GM10248 (cell line): ENCODE results near the gene TARBP1.

Experiments
- CTCF ChIA-PET: fragments of 300-600 bp; sonication (Branson Sonifier 250); formaldehyde crosslinking; extraction: SDS; loops from one replicate; lab custom pipeline; 2021; ENCODE audit warnings: antibody characterized with exemption; lab: Yijun Ruan, JAX
- POLR2A ChIA-PET: fragments of 350-650 bp; sonication (Branson Sonifier 250); formaldehyde crosslinking; extraction: SDS; loops from one replicate; lab custom pipeline; 2020; ENCODE audit warnings: antibody characterized with exemption; lab: Yijun Ruan, JAX
- DNase-seq: peaks from one replicate; pipeline ENCODE4 v3.0.0; 2012; ENCODE audit errors: extremely low spot score
- TF ChIP-seq, protein P1 (sequence below): IDR thresholded peaks from 2 replicates; pipeline ENCODE4 v1.5.1; 2012; ENCODE audit warnings: mild to moderate bottlenecking, low read depth; ENCODE audit errors: extremely low read depth, missing control alignments, control extremely low read depth

TARBP1 gene

DNA sequence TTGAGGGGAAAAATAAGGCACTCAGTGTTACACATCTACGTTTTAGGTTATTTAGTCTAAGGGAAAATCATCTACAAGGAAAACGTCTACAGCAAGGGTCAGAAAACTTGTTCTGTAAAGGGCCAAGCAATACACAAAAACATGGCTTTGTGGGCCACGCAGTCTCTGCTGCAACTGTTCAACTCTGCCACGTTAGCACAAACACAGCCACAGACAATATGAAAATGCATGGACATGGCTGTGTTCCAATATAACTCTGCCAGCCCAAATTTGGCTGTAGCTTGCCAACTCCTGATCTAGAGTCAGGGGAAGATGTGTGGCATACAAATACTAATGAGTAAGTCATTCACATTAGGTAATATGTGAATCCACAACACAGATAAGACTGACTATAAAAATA, 65.0 kb downstream of the TARBP1 start:
- no peak for DNase-seq
- ChIA-PET POLR2A (no interaction called here), CTCF (no interaction called here)
- TF ChIP-seq, protein P1, sequence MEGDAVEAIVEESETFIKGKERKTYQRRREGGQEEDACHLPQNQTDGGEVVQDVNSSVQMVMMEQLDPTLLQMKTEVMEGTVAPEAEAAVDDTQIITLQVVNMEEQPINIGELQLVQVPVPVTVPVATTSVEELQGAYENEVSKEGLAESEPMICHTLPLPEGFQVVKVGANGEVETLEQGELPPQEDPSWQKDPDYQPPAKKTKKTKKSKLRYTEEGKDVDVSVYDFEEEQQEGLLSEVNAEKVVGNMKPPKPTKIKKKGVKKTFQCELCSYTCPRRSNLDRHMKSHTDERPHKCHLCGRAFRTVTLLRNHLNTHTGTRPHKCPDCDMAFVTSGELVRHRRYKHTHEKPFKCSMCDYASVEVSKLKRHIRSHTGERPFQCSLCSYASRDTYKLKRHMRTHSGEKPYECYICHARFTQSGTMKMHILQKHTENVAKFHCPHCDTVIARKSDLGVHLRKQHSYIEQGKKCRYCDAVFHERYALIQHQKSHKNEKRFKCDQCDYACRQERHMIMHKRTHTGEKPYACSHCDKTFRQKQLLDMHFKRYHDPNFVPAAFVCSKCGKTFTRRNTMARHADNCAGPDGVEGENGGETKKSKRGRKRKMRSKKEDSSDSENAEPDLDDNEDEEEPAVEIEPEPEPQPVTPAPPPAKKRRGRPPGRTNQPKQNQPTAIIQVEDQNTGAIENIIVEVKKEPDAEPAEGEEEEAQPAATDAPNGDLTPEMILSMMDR, result no peak

DNA sequence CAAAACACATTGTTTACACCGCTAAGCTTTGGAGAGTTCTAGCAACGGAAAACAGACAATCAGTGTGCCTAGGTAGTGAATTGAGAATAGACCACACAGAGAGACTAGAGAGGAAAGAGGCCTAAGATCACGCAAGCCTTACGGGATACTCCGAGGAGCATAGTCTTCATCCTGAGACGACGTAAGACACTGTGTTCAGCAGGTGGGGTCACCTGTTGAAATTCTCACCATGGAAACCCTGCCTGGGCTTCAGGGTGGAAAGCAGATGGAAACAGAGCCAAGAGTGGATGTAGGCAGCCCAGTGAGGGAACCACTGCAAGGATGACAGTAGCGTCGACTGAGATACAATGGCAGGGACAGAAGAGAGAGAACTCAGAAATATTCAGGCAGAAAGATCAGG, 65.5 kb downstream of the TARBP1 start:
- ChIA-PET POLR2A (no interaction called here), CTCF (no interaction called here)
- TF ChIP-seq, protein P1, result no peak
- no peak for DNase-seq

DNA sequence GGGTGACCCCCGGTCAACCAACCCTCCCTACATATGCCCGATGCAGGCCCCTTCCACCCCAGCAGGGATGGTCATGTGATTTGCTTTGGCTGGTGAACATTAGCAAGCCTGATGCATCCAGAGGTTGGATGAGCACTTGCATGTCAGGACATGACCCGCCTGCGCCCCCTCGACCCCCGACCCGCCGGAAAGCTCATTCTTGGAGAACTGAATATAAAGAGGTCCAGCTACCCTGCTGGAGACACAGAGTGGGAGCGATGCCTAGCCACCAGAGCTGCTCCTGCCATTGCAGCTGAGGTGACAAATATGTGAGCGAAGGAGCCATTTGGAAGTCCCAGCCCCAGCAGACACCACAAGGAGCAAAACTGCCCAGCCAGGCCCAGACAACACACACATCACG, 66.1 kb downstream of the TARBP1 start:
- ChIA-PET POLR2A (no interaction called here), CTCF (no interaction called here)
- TF ChIP-seq, protein P1, result no peak
- no peak for DNase-seq

DNA sequence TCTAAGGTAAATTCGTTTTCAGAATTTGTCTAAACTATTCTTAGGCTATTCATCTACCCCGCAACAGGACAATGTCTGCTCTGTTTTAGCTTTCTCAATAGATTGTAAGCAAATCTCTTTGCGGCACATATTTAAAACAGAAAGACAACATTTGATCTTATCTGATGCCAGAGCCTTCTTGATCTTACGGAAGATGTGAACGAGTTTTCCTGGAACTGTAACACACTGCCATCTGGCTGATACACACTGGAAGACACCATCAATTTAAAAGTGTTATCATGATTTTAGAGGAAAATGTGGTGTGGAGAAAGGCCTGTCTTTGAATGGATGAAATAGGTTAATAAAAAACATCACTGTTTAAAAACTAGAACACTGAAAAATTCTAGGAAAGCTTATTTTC, 69.7 kb downstream of the TARBP1 start:
- POLR2A ChIA-PET, result no interaction called here
- TF ChIP-seq, protein P1, result no peak
- no peak for DNase-seq
- CTCF ChIA-PET, result interaction anchor here (1.3 kb wide), 1 partner anchor 293 kb away, joined by 3 read pairs; no protein-coding TSS in a partner anchor

DNA sequence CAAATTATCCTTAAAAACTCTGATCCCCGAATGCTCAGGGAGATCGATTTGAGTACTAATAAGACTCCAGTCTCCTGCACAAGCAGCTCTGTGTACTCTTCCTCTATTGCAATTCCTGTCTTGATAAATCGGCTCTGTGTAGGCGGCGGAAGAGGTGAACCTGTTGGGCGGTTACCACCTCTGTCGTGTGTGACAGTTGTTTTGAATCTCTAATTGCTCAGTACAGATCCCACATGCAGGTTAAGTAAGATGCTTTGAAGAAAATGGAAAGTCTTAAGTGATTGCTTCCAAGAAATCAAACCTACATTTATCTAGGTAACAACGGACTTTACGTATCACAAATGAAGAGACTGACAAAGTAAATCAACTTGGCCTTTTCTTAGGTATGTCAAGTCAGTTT, 70.2 kb downstream of the TARBP1 start:
- ChIA-PET CTCF (interaction anchor here (1.6 kb wide), 1 partner anchor 14 kb away, joined by 5 read pairs; no protein-coding TSS in a partner anchor), POLR2A (no interaction called here)
- TF ChIP-seq, protein P1, result no peak
- DNase-seq, result no peak

DNA sequence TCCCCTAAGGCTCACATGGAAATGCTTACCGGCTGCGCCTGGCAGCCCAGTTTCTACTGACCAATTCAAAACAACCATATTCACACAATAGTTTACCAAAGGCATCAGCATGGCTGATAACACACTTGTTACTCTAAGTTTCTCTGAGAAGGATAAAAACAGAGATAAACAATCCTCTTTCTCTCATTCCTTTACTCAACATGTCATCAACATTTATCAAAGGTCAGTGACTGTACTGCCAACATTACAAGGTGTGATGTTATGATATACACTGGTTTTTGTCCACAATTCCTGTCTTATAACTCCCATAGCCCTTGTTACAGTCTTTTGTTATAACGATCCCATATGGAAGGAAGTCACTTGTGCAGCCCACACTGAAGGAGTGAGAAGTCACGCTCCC, 72.1 kb downstream of the TARBP1 start:
- ChIA-PET POLR2A (no interaction called here), CTCF (interaction anchor here (1.2 kb wide), 1 partner anchor 10 kb away, joined by 3 read pairs; no protein-coding TSS in a partner anchor)
- TF ChIP-seq, protein P1, result no peak
- no peak for DNase-seq
